K562 (cell line): ENCODE data around the gene NOXRED1. TPM values are rescaled to one million over a fixed set of nuclear protein-coding genes. Genes with fewer than 3 reads are reported as not detected.

ENCODE experiments used
- CCAR2 ChIP-seq: fragments of 200-400 bp; formaldehyde crosslinking; IDR thresholded peaks from 2 replicates; pipeline ENCODE4 v1.6.1; 2017; ENCODE audit warnings: mild to moderate bottlenecking, low read depth, low read length
- E2F3 ChIP-seq: fragments of 250-450 bp; sonication (Bioruptor Pico); IDR thresholded peaks from 2 replicates; pipeline ENCODE4 v1.4.0; 2020; ENCODE audit warnings: mild to moderate bottlenecking
- GABPA ChIP-seq: fragments of 200-800 bp; sonication (Bioruptor generic); conservative IDR thresholded peaks from 2 replicates; pipeline ENCODE4 v1.6.1; 2016; ENCODE audit warnings: low read depth, missing genetic modification characterization, missing compliant biosample characterization
- ID3 ChIP-seq, 2 experiments: fragments of 250-450 bp in 1 of 2; fragments of 450-650 bp in 1 of 2; sonication (Bioruptor Pico) in 1 of 2; IDR thresholded peaks; 2 replicates each; pipeline versions ENCODE4 v1.6.1 to v1.8.0; 2016 to 2021; ENCODE audit warnings: mild to moderate bottlenecking in 2 of 2, moderate library complexity in 2 of 2, missing compliant biosample characterization in 1 of 2, missing genetic modification characterization in 1 of 2
- MBD2 ChIP-seq: sonication (generic); IDR thresholded peaks from 2 replicates; pipeline ENCODE4 v1.6.1; 2016; ENCODE audit warnings: low read depth, borderline replicate concordance
- MCM3 ChIP-seq: fragments of 450-650 bp; IDR thresholded peaks from 2 replicates; pipeline ENCODE4 v1.6.1; 2016
- NKRF ChIP-seq: fragments of 450-650 bp; IDR thresholded peaks from 2 replicates; pipeline ENCODE4 v1.6.1; 2016; ENCODE audit warnings: borderline replicate concordance
- PHTF2 ChIP-seq: fragments of 250-450 bp; sonication (Bioruptor Pico); IDR thresholded peaks from 2 replicates; pipeline ENCODE4 v1.5.0; 2021; ENCODE audit warnings: mild to moderate bottlenecking
- POLR2B ChIP-seq: fragments of 450-650 bp; IDR thresholded peaks from 2 replicates; pipeline ENCODE4 v1.6.1; 2018; ENCODE audit warnings: low read depth; ENCODE audit not compliant: partially characterized antibody
- PPARD ChIP-seq: fragments of 250-450 bp; sonication (Bioruptor Pico); IDR thresholded peaks from 2 replicates; pipeline ENCODE4 v1.8.0; 2022; ENCODE audit warnings: inconsistent platforms, mild to moderate bottlenecking, moderate library complexity
- RREB1 ChIP-seq: fragments of 250-450 bp; sonication (Bioruptor Pico); IDR thresholded peaks from 2 replicates; pipeline ENCODE4 v1.4.0; 2020
- SMARCC2 ChIP-seq: fragments of 450-650 bp; IDR thresholded peaks from 2 replicates; pipeline ENCODE4 v1.6.1; 2017; ENCODE audit warnings: antibody characterized with exemption, moderate library complexity, mild to moderate bottlenecking, low read depth
- SMARCE1 ChIP-seq: fragments of 450-650 bp; IDR thresholded peaks from 2 replicates; pipeline ENCODE4 v1.7.1; 2016; ENCODE audit warnings: mild to moderate bottlenecking
- STAT6 ChIP-seq: sonication (generic); formaldehyde crosslinking; IDR thresholded peaks from 2 replicates; pipeline ENCODE4 v1.8.1; 2023; ENCODE audit warnings: mild to moderate bottlenecking, missing genetic modification reagents
- TCF7 ChIP-seq: sonication (generic); IDR thresholded peaks from 2 replicates; pipeline ENCODE4 v1.6.1; 2016; ENCODE audit warnings: antibody characterized with exemption, borderline replicate concordance
- ZNF174 ChIP-seq: fragments of 250-450 bp; sonication (Bioruptor Pico); IDR thresholded peaks from 2 replicates; pipeline ENCODE4 v1.4.0; 2020; ENCODE audit warnings: mild to moderate bottlenecking
- ZNF384 ChIP-seq: IDR thresholded peaks from 2 replicates; pipeline ENCODE4 v1.6.1; 2012; ENCODE audit warnings: low read depth, low read length, improper control_type of control experiment
- polyA plus RNA-seq, 8 experiments: library from polyadenylated mRNA; depleted of rRNA in 4 of 8; stranded (reverse) in 5 of 8; unstranded in 3 of 8; fragments of >200 nt; fragmentation: Nextera tagmentation in 2 of 8; fragmentation: Illumina TruSeq in 1 of 8; extraction: Ambion mirVana in 2 of 8; extraction: Trizol in 1 of 8; gene quantifications; 2 replicates each; pipeline versions ENCODE4 v1.2.1 to v1.2.3, GENCODE V29; 2011 to 2014; ENCODE audit warnings: inconsistent platforms in 1 of 8, missing spikeins in 1 of 8
- total RNA-seq, 7 experiments: library from RNA; depleted of rRNA in 6 of 7; stranded (reverse); fragments of >200 nt in 6 of 7; fragmentation: Illumina TruSeq in 2 of 7; extraction: Trizol in 2 of 7; gene quantifications; 2 replicates each; pipeline versions ENCODE4 v1.2.1 to v1.2.3, GENCODE V29; 2011 to 2021; ENCODE audit warnings: low replicate concordance in 1 of 7

NOXRED1 gene
- total and polyA plus RNA-seq, 9 of the 15 experiments (the other 6 are each of a cell fraction or from before 2014, with no cell fraction given), result 0.15 to 0.85 (median 0.30) TPM

GRCh38 chr14:77457115-77457521 is 33.8 kb upstream of the NOXRED1 start (continued):
- TF ChIP-seq STAT6 (CRISPR knock-in tag) (0 out of 2 replicates have a peak, but pooled peaks have one; percentile 65), MCM3 (no peak), NKRF (peak; percentile 12; the same call in 1 of the 2 replicates), E2F3 (CRISPR knock-in tag) (no peak), PHTF2 (CRISPR knock-in tag) (no peak), ZNF174 (CRISPR knock-in tag) (no peak), SMARCE1 (0 out of 2 replicates have a peak, but pooled peaks have one; percentile 34), PPARD (CRISPR knock-in tag) (no peak), ZNF384 (no peak), GABPA (no peak), RREB1 (no peak), MBD2 (no peak), POLR2B (peak; percentile 55), CCAR2 (no peak), SMARCC2 (0 out of 2 replicates have a peak, but pooled peaks have one; percentile 33), TCF7 (no peak), ID3 (CRISPR knock-in tag; IDR thresholded peaks at IDR 0.05) (no peak), ID3 (tag; IDR thresholded peaks at IDR 0.05) (no peak)
